Smooth muscle cell (in vitro differentiated cells): ENCODE measurements around the gene RGL3. TPM values are rescaled to one million over a fixed set of nuclear protein-coding genes. Genes with fewer than 3 reads are reported as not detected.

Experiments used
- DNase-seq: peaks from one replicate; lab custom pipeline; 2025; ENCODE audit not compliant: unreplicated experiment; lab: John Stamatoyannopoulos, UW
- H2AFZ ChIP-seq: fragments of 200-600 bp; sonication (generic); 2 replicates; pipeline ENCODE4 v1.6.0; 2016; ENCODE audit warnings: antibody characterized with exemption, low read depth, mild to moderate bottlenecking
- H3F3A ChIP-seq: fragments of 200-600 bp; sonication (generic); 2 replicates; pipeline ENCODE4 v1.6.0; 2017; ENCODE audit warnings: antibody characterized with exemption, low read depth
- H3K27ac ChIP-seq: fragments of 200-600 bp; sonication (generic); 2 replicates; pipeline ENCODE4 v1.5.1; 2016; ENCODE audit warnings: low read depth, mild to moderate bottlenecking
- H3K27me3 ChIP-seq: fragments of 200-600 bp; sonication (generic); 2 replicates; pipeline ENCODE4 v1.6.1; 2016; ENCODE audit warnings: low read depth, mild to moderate bottlenecking
- H3K36me3 ChIP-seq: fragments of 200-600 bp; sonication (generic); 2 replicates; pipeline ENCODE4 v1.5.1; 2016; ENCODE audit warnings: low read depth
- H3K4me1 ChIP-seq: fragments of 200-600 bp; sonication (generic); 2 replicates; pipeline ENCODE4 v1.5.1; 2016; ENCODE audit warnings: low read depth
- H3K4me2 ChIP-seq: fragments of 200-600 bp; sonication (generic); 2 replicates; pipeline ENCODE4 v1.6.0; 2016; ENCODE audit warnings: mild to moderate bottlenecking
- H3K4me3 ChIP-seq: fragments of 200-600 bp; sonication (generic); 2 replicates; pipeline ENCODE4 v1.5.1; 2016; ENCODE audit warnings: mild to moderate bottlenecking
- H3K79me2 ChIP-seq: fragments of 200-600 bp; sonication (generic); 2 replicates; pipeline ENCODE4 v1.6.0; 2016; ENCODE audit warnings: low read depth, mild to moderate bottlenecking
- H3K9ac ChIP-seq: fragments of 200-600 bp; sonication (generic); 2 replicates; pipeline ENCODE4 v1.6.0; 2016; ENCODE audit warnings: low read depth
- H3K9me3 ChIP-seq: fragments of 200-600 bp; sonication (generic); replicated peaks from 2 replicates; pipeline ENCODE4 v1.5.1; 2016; ENCODE audit warnings: low read depth
- H4K20me1 ChIP-seq: fragments of 200-600 bp; sonication (generic); 2 replicates; pipeline ENCODE4 v1.6.0; 2016; ENCODE audit warnings: low read depth
- WGBS: methylation state at CpG from one replicate; pipeline ENCODE4 v1.1.7; 2016; ENCODE audit warnings: low lambda C conversion rate; 5-methylcytosine and 5-hydroxymethylcytosine counted together
- polyA plus RNA-seq: library from polyadenylated mRNA; unstranded; fragments of >200 nt; fragmentation: Nextera tagmentation; extraction: Ambion mirVana; gene quantifications from 2 replicates; pipeline ENCODE4 v1.2.1, GENCODE V29; 2016
- total RNA-seq: library from RNA; depleted of rRNA; stranded (reverse); fragments of >200 nt; gene quantifications from 2 replicates; pipeline ENCODE4 v1.2.3, GENCODE V29; 2014
- TF ChIP-seq, protein P1 (sequence below): fragments of 200-600 bp; sonication (generic); IDR thresholded peaks from 2 replicates; pipeline ENCODE4 v1.5.1; 2017; ENCODE audit warnings: borderline replicate concordance, mild to moderate bottlenecking, antibody characterized with exemption; ENCODE audit not compliant: insufficient read depth, poor library complexity, severe bottlenecking

The RGL3 gene
- total and polyA plus RNA-seq, 2 experiments from 2014 or later, result 5.5 to 6.6 TPM

DNA sequence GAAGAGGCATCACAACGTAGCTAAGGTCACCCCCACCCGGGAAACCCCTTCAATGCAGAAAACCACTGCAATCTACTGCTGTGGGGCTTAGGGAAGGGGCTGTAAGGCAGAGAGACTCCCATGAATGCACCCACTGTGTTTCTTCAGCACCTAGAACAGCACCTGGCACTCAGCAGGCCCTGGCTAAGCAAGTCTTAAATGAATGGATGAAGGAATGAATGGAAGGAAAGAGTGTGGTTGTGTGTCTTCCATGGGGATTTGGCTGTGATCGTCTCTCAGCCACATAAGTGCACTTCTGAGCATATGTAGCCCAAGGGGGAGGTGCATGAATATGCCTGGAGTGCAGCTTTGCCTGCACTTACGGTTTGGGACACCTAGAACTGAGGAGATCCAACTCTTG, 69.9 kb downstream of the RGL3 start:
- no peaks in the 10 kb centered on the region for H3K36me3 ChIP-seq
- H3K9ac ChIP-seq, result no peak overlapping the region
- DNase-seq, result no peak
- no peaks in the 10 kb centered on the region for H4K20me1 ChIP-seq
- no peaks in the 10 kb centered on the region for H3F3A ChIP-seq
- no peaks in the 10 kb centered on the region for H3K9me3 ChIP-seq
- no peak overlapping the region for H3K27ac ChIP-seq
- TF ChIP-seq, protein P1, sequence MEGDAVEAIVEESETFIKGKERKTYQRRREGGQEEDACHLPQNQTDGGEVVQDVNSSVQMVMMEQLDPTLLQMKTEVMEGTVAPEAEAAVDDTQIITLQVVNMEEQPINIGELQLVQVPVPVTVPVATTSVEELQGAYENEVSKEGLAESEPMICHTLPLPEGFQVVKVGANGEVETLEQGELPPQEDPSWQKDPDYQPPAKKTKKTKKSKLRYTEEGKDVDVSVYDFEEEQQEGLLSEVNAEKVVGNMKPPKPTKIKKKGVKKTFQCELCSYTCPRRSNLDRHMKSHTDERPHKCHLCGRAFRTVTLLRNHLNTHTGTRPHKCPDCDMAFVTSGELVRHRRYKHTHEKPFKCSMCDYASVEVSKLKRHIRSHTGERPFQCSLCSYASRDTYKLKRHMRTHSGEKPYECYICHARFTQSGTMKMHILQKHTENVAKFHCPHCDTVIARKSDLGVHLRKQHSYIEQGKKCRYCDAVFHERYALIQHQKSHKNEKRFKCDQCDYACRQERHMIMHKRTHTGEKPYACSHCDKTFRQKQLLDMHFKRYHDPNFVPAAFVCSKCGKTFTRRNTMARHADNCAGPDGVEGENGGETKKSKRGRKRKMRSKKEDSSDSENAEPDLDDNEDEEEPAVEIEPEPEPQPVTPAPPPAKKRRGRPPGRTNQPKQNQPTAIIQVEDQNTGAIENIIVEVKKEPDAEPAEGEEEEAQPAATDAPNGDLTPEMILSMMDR, result no peak
- H2AFZ ChIP-seq, result no peak overlapping the region
- H3K79me2 ChIP-seq, result peaks cover 3% of the 10 kb centered on the region
- no peak overlapping the region for H3K4me2 ChIP-seq
- no peak overlapping the region for H3K4me3 ChIP-seq
- 89% methylated on average over 4 of the region's 4 CpGs for WGBS
- H3K4me1 ChIP-seq, result no peaks in the 10 kb centered on the region
- H3K27me3 ChIP-seq, result no peaks in the 10 kb centered on the region

- H3K27me3 ChIP-seq, result no peaks in the 10 kb centered on the region
- WGBS, result 86% methylated on average over 7 of the region's 7 CpGs
- H4K20me1 ChIP-seq, result no peaks in the 10 kb centered on the region
- H3K27ac ChIP-seq, result no peak overlapping the region
- H3K4me3 ChIP-seq, result no peak overlapping the region
- H2AFZ ChIP-seq, result no peak overlapping the region
- H3K79me2 ChIP-seq, result peaks cover 3% of the 10 kb centered on the region
- no peak for DNase-seq
- no peaks in the 10 kb centered on the region for H3K9me3 ChIP-seq
- no peaks in the 10 kb centered on the region for H3K36me3 ChIP-seq
- H3K9ac ChIP-seq, result no peak overlapping the region
- H3F3A ChIP-seq, result no peaks in the 10 kb centered on the region
- TF ChIP-seq, protein P1, result no peak
- no peaks in the 10 kb centered on the region for H3K4me1 ChIP-seq
- no peak overlapping the region for H3K4me2 ChIP-seq
Measured at GRCh38 chr19:11347546-11348039, 71.5 kb downstream of the RGL3 start.

GRCh38 chr19:11346104-11346940, 72.8 kb downstream of the RGL3 start, which contains the start of the genes CCDC159 and TMEM205:
TSS of gene CCDC159 (plus strand) at chr19:11346519. CDS start at chr19:11346607, 88 bp downstream.
TSS of gene TMEM205 (minus strand) at chr19:11346268. CDS start at chr19:11345619, 649 bp downstream.
- no peaks in the 10 kb centered on the region for H4K20me1 ChIP-seq
- H3K79me2 ChIP-seq, result peaks cover 3% of the 10 kb centered on the region
- peak within 1 kb of the TSS; percentile 73 for H3K4me3 ChIP-seq
- peak within 1 kb of the TSS; percentile 81 for H2AFZ ChIP-seq
- peak within 1 kb of the TSS; percentile 89 for H3K4me2 ChIP-seq
- no peaks in the 10 kb centered on the region for H3K4me1 ChIP-seq
- H3F3A ChIP-seq, result no peaks in the 10 kb centered on the region
- H3K36me3 ChIP-seq, result no peaks in the 10 kb centered on the region
- H3K27ac ChIP-seq, result peak within 1 kb of the TSS; percentile 82
- 2% methylated on average over 49 of the region's 50 CpGs for WGBS
- DNase-seq, result peak; percentile 90
- TF ChIP-seq, protein P1, result no peak
- no peaks in the 10 kb centered on the region for H3K9me3 ChIP-seq
- no peaks in the 10 kb centered on the region for H3K27me3 ChIP-seq
- H3K9ac ChIP-seq, result peak within 1 kb of the TSS; percentile 91
